ENCODE measurements around the gene MMP3. TPM values are rescaled to one million over a fixed set of nuclear protein-coding genes. Genes with fewer than 3 reads are reported as not detected.

MMP3 gene
- total and polyA plus RNA-seq, 10 donors = not detected

- Histone ChIP-seq H3K27me3 (replicated peaks in 1 of 7) (no peaks in the 10 kb centered on the region), H3K4me3 (no peak overlapping the region), H3K36me3 (no peaks in the 10 kb centered on the region), H3K9me3 (no peaks in the 10 kb centered on the region), H3K4me1 (no peaks in the 10 kb centered on the region), H3K27ac (no peak overlapping the region)
- DNase-seq = no peak
- TF ChIP-seq, protein P1, sequence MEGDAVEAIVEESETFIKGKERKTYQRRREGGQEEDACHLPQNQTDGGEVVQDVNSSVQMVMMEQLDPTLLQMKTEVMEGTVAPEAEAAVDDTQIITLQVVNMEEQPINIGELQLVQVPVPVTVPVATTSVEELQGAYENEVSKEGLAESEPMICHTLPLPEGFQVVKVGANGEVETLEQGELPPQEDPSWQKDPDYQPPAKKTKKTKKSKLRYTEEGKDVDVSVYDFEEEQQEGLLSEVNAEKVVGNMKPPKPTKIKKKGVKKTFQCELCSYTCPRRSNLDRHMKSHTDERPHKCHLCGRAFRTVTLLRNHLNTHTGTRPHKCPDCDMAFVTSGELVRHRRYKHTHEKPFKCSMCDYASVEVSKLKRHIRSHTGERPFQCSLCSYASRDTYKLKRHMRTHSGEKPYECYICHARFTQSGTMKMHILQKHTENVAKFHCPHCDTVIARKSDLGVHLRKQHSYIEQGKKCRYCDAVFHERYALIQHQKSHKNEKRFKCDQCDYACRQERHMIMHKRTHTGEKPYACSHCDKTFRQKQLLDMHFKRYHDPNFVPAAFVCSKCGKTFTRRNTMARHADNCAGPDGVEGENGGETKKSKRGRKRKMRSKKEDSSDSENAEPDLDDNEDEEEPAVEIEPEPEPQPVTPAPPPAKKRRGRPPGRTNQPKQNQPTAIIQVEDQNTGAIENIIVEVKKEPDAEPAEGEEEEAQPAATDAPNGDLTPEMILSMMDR (IDR thresholded peaks at IDR 0.05 in 8 of 11, conservative IDR thresholded peaks at IDR 0.05 in 3 of 11) = no peak
- intact Hi-C loops (cut with DNase I; ENCODE audit: low total_unique reads) = no loop called here
- WGBS, 5 donors = 79 to 85% (median 84%) methylated on average over 3 of the region's 3 CpGs
Measured at GRCh38 chr11:102868339-102868738, 24.9 kb upstream of the MMP3 start.

- WGBS, 5 donors = 90 to 100% (median 96%) methylated on average over 1 of the region's 1 CpG
- TF ChIP-seq, protein P1 (IDR thresholded peaks at IDR 0.05 in 8 of 11, conservative IDR thresholded peaks at IDR 0.05 in 3 of 11) = no peak
- TF ChIP-seq POLR2AphosphoS5 (IDR thresholded peaks at IDR 0.05) (no peak), POLR2A (IDR thresholded peaks at IDR 0.05) (no peak)
- Histone ChIP-seq H3K4me1 (no peaks in the 10 kb centered on the region), H3K9me3 (no peaks in the 10 kb centered on the region), H3K36me3 (no peaks in the 10 kb centered on the region), H3K27ac (no peak overlapping the region), H3K4me3 (no peak overlapping the region), H3K27me3 (replicated peaks in 1 of 7) (peaks cover 0 to 4% (median 0%) of the 10 kb centered on the region in 7 donors)
- DNase-seq = no peak
- intact Hi-C loops (cut with DNase I; ENCODE audit: low total_unique reads) = no loop called here
Measured at GRCh38 chr11:102864724-102865123, 21.3 kb upstream of the MMP3 start.

DNA sequence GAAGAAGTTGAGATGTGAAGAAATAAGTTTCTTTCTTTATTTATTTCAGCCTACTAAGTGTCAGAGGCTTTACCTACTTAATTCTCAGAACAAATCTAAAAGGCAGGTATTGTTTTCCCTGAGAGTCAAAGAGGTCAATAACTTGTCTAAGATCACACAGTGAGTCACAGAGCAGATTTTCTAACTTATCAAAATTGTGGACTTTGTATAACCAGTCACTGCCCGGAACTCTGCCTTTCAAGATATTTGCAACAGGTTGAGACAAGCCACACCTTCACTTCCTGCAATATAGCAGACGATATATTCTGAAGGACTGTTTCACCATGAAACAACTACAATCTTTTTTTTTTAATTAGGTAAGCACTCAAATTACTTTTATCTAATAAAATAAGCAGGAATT lies 10.5 kb upstream of the MMP3 start:
- H3K27me3 ChIP-seq (replicated peaks in 1 of 7) = no peaks in the 10 kb centered on the region
- H3K4me3 ChIP-seq = no peak overlapping the region
- intact Hi-C loops (cut with DNase I; ENCODE audit: low total_unique reads) = no loop called here
- H3K36me3 ChIP-seq = no peaks in the 10 kb centered on the region
- H3K27ac ChIP-seq = no peak overlapping the region
- no peaks in the 10 kb centered on the region for H3K9me3 ChIP-seq
- DNase-seq = no peak
- WGBS, 5 donors = 72 to 85% (median 77%) methylated on average over 2 of the region's 2 CpGs
- no peaks in the 10 kb centered on the region for H3K4me1 ChIP-seq
- TF ChIP-seq POLR2AphosphoS5 (IDR thresholded peaks at IDR 0.05) = no peak
- TF ChIP-seq POLR2A (IDR thresholded peaks at IDR 0.05) = no peak
- TF ChIP-seq, protein P1 (IDR thresholded peaks at IDR 0.05 in 8 of 11, conservative IDR thresholded peaks at IDR 0.05 in 3 of 11) = no peak

GRCh38 chr11:102853055-102853454 lies 9.6 kb upstream of the MMP3 start:
- H3K4me3 ChIP-seq = no peak overlapping the region

More at GRCh38 chr11:102853055-102853454, 9.6 kb upstream of the MMP3 start:
- Histone ChIP-seq H3K27ac (no peak overlapping the region), H3K36me3 (no peaks in the 10 kb centered on the region), H3K4me1 (no peaks in the 10 kb centered on the region), H3K27me3 (replicated peaks in 1 of 7) (no peaks in the 10 kb centered on the region), H3K9me3 (no peaks in the 10 kb centered on the region)
- no peak for DNase-seq
- intact Hi-C loops (cut with DNase I; ENCODE audit: low total_unique reads) = no loop called here
- TF ChIP-seq POLR2AphosphoS5 (IDR thresholded peaks at IDR 0.05) (no peak), POLR2A (IDR thresholded peaks at IDR 0.05) (no peak)
- TF ChIP-seq, protein P1 (IDR thresholded peaks at IDR 0.05 in 8 of 11, conservative IDR thresholded peaks at IDR 0.05 in 3 of 11) = no peak
- 70 to 83% (median 77%) methylated on average over 3 of the region's 3 CpGs for WGBS, 5 donors

All from spleen (tissue), 11 donors.